22Rv1 (cell line): ENCODE results near the gene MAD1L1.
"Not testable (repeated sequence)": the region's sequence is repeated elsewhere in the genome, so short reads cannot be mapped to it uniquely, and the experiment has no call there.

ENCODE experiments used
- H3K27ac ChIP-seq: fragments of 450-650 bp; 2 replicates; pipeline ENCODE4 v1.5.1; 2017
- CTCF ChIP-seq: fragments of 450-650 bp; IDR thresholded peaks from 2 replicates; pipeline ENCODE4 v1.5.1; 2017; ENCODE audit warnings: mild to moderate bottlenecking
- ZFX ChIP-seq: fragments of 450-650 bp; IDR thresholded peaks from 2 replicates; pipeline ENCODE4 v1.6.1; 2017; ENCODE audit warnings: antibody characterized with exemption, borderline replicate concordance

MAD1L1 gene

GRCh38 chr7:2059964-2060700 lies 172.6 kb downstream of the MAD1L1 start:
- TF ChIP-seq ZFX, result no peak
- no peak for TF ChIP-seq CTCF
- H3K27ac ChIP-seq, result no peak overlapping the region

- H3K27ac ChIP-seq, result not testable (repeated sequence)
These were observed 174.5 kb downstream of the MAD1L1 start for GRCh38 chr7:2058246-2058645.

- H3K27ac ChIP-seq, result no peak overlapping the region
- TF ChIP-seq ZFX (no peak), CTCF (no peak)
These were observed 176.8 kb downstream of the MAD1L1 start for GRCh38 chr7:2055956-2056355.

- no peak overlapping the region for H3K27ac ChIP-seq
- TF ChIP-seq CTCF (no peak), ZFX (no peak)
These were observed 177.8 kb downstream of the MAD1L1 start for GRCh38 chr7:2054927-2055326.

- no peak overlapping the region for H3K27ac ChIP-seq
These were observed 179.3 kb downstream of the MAD1L1 start for GRCh38 chr7:2053395-2053794.

GRCh38 chr7:2052657-2053048 lies 180.1 kb downstream of the MAD1L1 start:
- H3K27ac ChIP-seq, result no peak overlapping the region
- TF ChIP-seq CTCF, result no peak
- TF ChIP-seq ZFX, result no peak

More at GRCh38 chr7:2053395-2053794, 179.3 kb downstream of the MAD1L1 start:
- no peak for TF ChIP-seq CTCF

GRCh38 chr7:2051707-2052656 lies 180.8 kb downstream of the MAD1L1 start:
- H3K27ac ChIP-seq, result no peak overlapping the region
- TF ChIP-seq ZFX, result no peak
- no peak for TF ChIP-seq CTCF
